Caco-2 (cell line): Measurements from ENCODE around the gene EXOSC6. TPM values are rescaled to one million over a fixed set of nuclear protein-coding genes. Genes with fewer than 3 reads are reported as not detected.
"Not testable (repeated sequence)": the region's sequence is repeated elsewhere in the genome, so short reads cannot be mapped to it uniquely, and the experiment has no call there.

Experiments
- BruUV-seq: library from RNA; stranded (reverse); fragments of 400-500 nt; replicated peaks from 2 replicates; lab custom pipeline; 2021; lab: Mats Ljungman, UMichigan
- CTCF ChIA-PET: fragments of 300-600 bp; sonication (Branson Sonifier 250); formaldehyde crosslinking; loops from one replicate; lab custom pipeline; 2022; ENCODE audit warnings: antibody characterized with exemption; lab: Charles Lee
- POLR2A ChIA-PET: fragments of 300-600 bp; sonication (Branson Sonifier 250); formaldehyde crosslinking; loops from one replicate; lab custom pipeline; 2022; ENCODE audit warnings: antibody characterized with exemption; lab: Charles Lee
- DNase-seq, 2 experiments: peaks; one replicate each; pipeline versions ENCODE4 v3.0.0 to v3.0.0-alpha.2; 2020 to 2022
- H3K27me3 ChIP-seq: replicated peaks from 2 replicates; pipeline ENCODE4 v1.6.0; 2011; ENCODE audit warnings: low read length; ENCODE audit not compliant: control insufficient read depth, insufficient read depth
- H3K36me3 ChIP-seq: 2 replicates; pipeline ENCODE4 v1.5.1; 2011; ENCODE audit warnings: low read length; ENCODE audit not compliant: control insufficient read depth, insufficient read depth
- H3K4me1 ChIP-seq: fragments of 250-450 bp; sonication (Bioruptor Pico); 2 replicates; pipeline ENCODE4 v1.5.1; 2020; ENCODE audit warnings: mild to moderate bottlenecking
- H3K4me3 ChIP-seq: 2 replicates; pipeline ENCODE4 v1.5.1; 2011; ENCODE audit warnings: low read depth, mild to moderate bottlenecking, control low read depth, low read length
- H3K9me3 ChIP-seq: fragments of 250-450 bp; sonication (Bioruptor Pico); 2 replicates; pipeline ENCODE4 v1.5.1; 2020; ENCODE audit warnings: mild to moderate bottlenecking, moderate library complexity
- H3K27ac Mint-ChIP-seq: one replicate; pipeline ENCODE4 v1.8.0; 2022; ENCODE audit warnings: mixed read lengths; ENCODE audit not compliant: unreplicated experiment
- H3K27me3 Mint-ChIP-seq: one replicate; pipeline ENCODE4 v1.8.0; 2022; ENCODE audit warnings: mixed read lengths; ENCODE audit not compliant: insufficient read depth, unreplicated experiment
- H3K36me3 Mint-ChIP-seq: one replicate; pipeline ENCODE4 v1.8.0; 2022; ENCODE audit warnings: mild to moderate bottlenecking, mixed read lengths; ENCODE audit not compliant: insufficient read depth, unreplicated experiment
- H3K4me1 Mint-ChIP-seq: one replicate; pipeline ENCODE4 v1.8.0; 2022; ENCODE audit warnings: low read depth, mixed read lengths; ENCODE audit not compliant: unreplicated experiment
- H3K4me3 Mint-ChIP-seq: one replicate; pipeline ENCODE4 v1.8.0; 2022; ENCODE audit warnings: mild to moderate bottlenecking, moderate library complexity, mixed read lengths; ENCODE audit not compliant: unreplicated experiment
- H3K9me3 Mint-ChIP-seq: one replicate; pipeline ENCODE4 v1.8.0; 2022; ENCODE audit warnings: mixed read lengths; ENCODE audit not compliant: unreplicated experiment
- CTCF ChIP-seq, 2 experiments: fragments of 200-600 bp in 1 of 2; IDR thresholded peaks; 1 replicate in 1 of 2; 2 replicates in 1 of 2; pipeline versions ENCODE4 v1.5.1 to v1.8.0; 2011 to 2022; ENCODE audit warnings: antibody characterized with exemption in 1 of 2, control low read depth in 1 of 2, inconsistent platforms in 1 of 2, low read depth in 1 of 2, low read length in 1 of 2, mild to moderate bottlenecking in 1 of 2, moderate library complexity in 1 of 2; ENCODE audit not compliant: insufficient read depth in 1 of 2, severe bottlenecking in 1 of 2, unreplicated experiment in 1 of 2
- intact Hi-C: fragments of 100-400 bp; cut with micrococcal nuclease; formaldehyde crosslinking; loops from one replicate; pipeline ENCODE4 v1.10.0; 2022; ENCODE audit not compliant: unreplicated experiment
- total RNA-seq: library from RNA; stranded (reverse); gene quantifications from 2 replicates; pipeline ENCODE4 v1.2.3, GENCODE V29; 2022

Gene EXOSC6
- total RNA-seq, 1 experiment from 2014 or later = 34.6 TPM

DNA sequence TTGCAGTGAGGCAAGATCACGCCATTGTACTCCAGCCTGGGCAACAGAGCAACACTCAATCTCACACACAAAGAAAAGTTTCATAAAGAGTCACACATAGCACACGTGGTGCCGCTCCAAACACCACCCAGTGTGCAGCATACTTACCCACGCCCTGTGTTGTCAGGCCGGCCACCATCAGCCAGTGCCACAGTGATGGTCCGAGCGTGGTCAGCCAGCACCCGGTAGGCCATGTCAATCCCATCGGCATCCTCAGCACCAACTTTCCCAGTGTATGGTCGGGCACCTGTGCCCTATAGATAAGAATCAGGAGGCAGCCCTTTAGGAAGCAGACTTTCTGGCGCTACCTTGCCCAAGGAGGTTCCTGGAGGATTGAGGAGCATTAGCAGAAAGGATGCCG lies 17.7 kb upstream of the EXOSC6 start:
- Mint-ChIP-seq H3K27ac (no peak overlapping the region), H3K9me3 (no peaks in the 10 kb centered on the region), H3K4me1 (no peaks in the 10 kb centered on the region), H3K27me3 (no peaks in the 10 kb centered on the region), H3K4me3 (peak overlapping the region; percentile 35), H3K36me3 (peaks cover 100% of the 10 kb centered on the region)
- POLR2A ChIA-PET = no interaction called here
- H3K4me3 ChIP-seq = no peak overlapping the region
- BruUV-seq = no TSS peak
- H3K9me3 ChIP-seq = no peaks in the 10 kb centered on the region
- no peaks in the 10 kb centered on the region for H3K27me3 ChIP-seq
- intact Hi-C loops = no loop called here
- H3K36me3 ChIP-seq = peaks cover 18% of the 10 kb centered on the region
- H3K4me1 ChIP-seq = no peaks in the 10 kb centered on the region
- TF ChIP-seq CTCF (IDR thresholded peaks at IDR 0.05; ENCODE audit: insufficient read depth in 1 of 2, low read depth in 1 of 2, low read length in 1 of 2, severe bottlenecking in 1 of 2, unreplicated experiment in 1 of 2) = no peak
- CTCF ChIA-PET = no interaction called here
- DNase-seq = no peak

DNA sequence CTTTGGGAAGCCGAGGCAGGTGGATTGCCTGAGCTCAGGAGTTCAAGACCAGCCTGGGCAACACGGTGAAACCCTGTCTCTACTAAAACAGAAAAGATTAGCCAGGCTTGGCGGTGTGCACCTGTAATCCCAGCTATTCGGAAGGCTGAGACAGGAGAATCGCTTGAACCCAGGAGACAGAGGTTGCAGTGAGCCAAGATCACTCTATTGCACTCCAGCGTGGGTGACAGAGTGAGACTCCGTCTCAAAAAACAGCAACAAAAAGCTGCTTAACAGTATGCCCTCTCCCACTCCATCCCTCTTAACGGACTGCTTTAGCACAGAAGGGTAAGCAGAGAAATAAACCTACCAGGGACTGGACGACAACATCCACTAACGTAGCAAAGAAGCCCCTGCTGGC lies 16.2 kb upstream of the EXOSC6 start:
- POLR2A ChIA-PET, H3K4me3 Mint-ChIP-seq, DNase-seq, H3K27ac Mint-ChIP-seq, H3K4me1 Mint-ChIP-seq, H3K9me3 ChIP-seq, BruUV-seq, H3K9me3 Mint-ChIP-seq, intact Hi-C loops, H3K4me1 ChIP-seq, H3K27me3 Mint-ChIP-seq, H3K4me3 ChIP-seq, H3K27me3 ChIP-seq: not testable (repeated sequence)
- CTCF ChIA-PET = interaction anchor here (0.7 to 1.3 kb wide), 6 partner anchors 11 to 115 kb away, joined by 3 to 6 read pairs (median 4); partner anchors contain the start of genes AARS1 and EXOSC6
- H3K36me3 Mint-ChIP-seq = peaks cover 100% of the 10 kb centered on the region
- peaks cover 19% of the 10 kb centered on the region for H3K36me3 ChIP-seq

DNA sequence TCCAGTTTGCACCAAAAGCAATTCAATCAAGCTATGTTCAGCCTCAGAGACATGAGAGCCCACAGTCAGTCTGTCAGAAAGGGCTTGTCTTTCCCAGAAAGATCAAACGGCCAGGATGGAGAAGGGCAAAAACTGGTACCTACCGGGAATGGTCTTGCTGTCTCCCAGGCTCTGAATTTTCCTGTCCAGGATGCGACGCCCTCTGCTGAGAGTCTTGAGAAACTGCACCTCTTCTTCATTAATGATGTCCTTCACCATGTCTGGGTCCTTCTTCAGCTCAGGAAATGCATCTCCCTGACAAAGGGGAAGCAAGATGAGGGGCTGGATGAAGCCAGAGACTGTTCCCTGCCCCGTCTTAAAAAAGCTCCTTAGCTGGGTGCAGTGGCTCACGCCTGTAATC lies 15.8 kb upstream of the EXOSC6 start:
- Mint-ChIP-seq H3K27ac (no peak overlapping the region), H3K36me3 (peaks cover 100% of the 10 kb centered on the region), H3K9me3 (no peaks in the 10 kb centered on the region), H3K27me3 (no peaks in the 10 kb centered on the region), H3K4me3 (no peak overlapping the region), H3K4me1 (no peaks in the 10 kb centered on the region)
- Histone ChIP-seq H3K36me3 (peaks cover 19% of the 10 kb centered on the region), H3K27me3 (no peaks in the 10 kb centered on the region), H3K4me3 (no peak overlapping the region), H3K4me1 (no peaks in the 10 kb centered on the region), H3K9me3 (no peaks in the 10 kb centered on the region)
- no TSS peak for BruUV-seq
- peak; percentile 68 to 76 for TF ChIP-seq CTCF (IDR thresholded peaks at IDR 0.05; ENCODE audit: insufficient read depth in 1 of 2, low read depth in 1 of 2, low read length in 1 of 2, severe bottlenecking in 1 of 2, unreplicated experiment in 1 of 2)
- peak; percentile 63 to 66 for DNase-seq
- CTCF ChIA-PET = interaction anchor here (0.7 to 1.3 kb wide), 6 partner anchors 10 to 115 kb away, joined by 3 to 6 read pairs (median 4); partner anchors contain the start of genes AARS1 and EXOSC6
- intact Hi-C loops = no loop called here
- POLR2A ChIA-PET = interaction anchor here (0.6 kb wide), 1 partner anchor 114 kb away, joined by 7 read pairs; no protein-coding TSS in a partner anchor

DNA sequence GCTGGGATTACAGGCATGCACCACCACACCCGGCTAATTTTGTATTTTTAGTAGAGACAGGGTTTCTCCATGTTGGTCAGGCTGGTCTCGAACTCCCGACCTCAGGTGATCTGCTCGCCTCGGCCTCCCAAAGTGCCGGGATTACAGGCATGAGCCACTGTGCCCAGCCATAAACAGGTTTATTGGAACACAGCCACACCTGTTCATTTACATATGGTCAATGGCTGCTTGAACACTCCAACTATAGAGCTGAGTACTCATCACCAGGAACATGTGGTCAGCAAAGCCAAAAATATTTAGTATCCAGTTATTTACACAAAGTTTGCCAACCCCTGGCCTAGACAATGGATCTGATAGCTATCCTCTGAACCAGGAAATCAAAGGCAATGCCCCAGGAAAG lies 8.2 kb upstream of the EXOSC6 start:
- H3K4me3 ChIP-seq, H3K4me3 Mint-ChIP-seq, BruUV-seq, H3K4me1 Mint-ChIP-seq, H3K9me3 Mint-ChIP-seq, POLR2A ChIA-PET, CTCF ChIA-PET, DNase-seq, intact Hi-C loops, H3K27me3 Mint-ChIP-seq, H3K9me3 ChIP-seq, H3K27me3 ChIP-seq, H3K27ac Mint-ChIP-seq, H3K4me1 ChIP-seq: not testable (repeated sequence)
- H3K36me3 Mint-ChIP-seq = peaks cover 100% of the 10 kb centered on the region
- peaks cover 13% of the 10 kb centered on the region for H3K36me3 ChIP-seq
